Hypothalamus (tissue), 51 donors: ENCODE measurements around the gene HBQ1.
"Not testable (repeated sequence)": the region's sequence is repeated elsewhere in the genome, so short reads cannot be mapped to it uniquely, and the experiment has no call there.

ENCODE experiments used
- DNase-seq, 51 donors: peaks; one replicate each; lab custom pipeline; 2025; lab: John Stamatoyannopoulos, UW

The HBQ1 gene

GRCh38 chr16:194516-194915 is 14.3 kb downstream of the HBQ1 start:
- no peak for DNase-seq

DNA sequence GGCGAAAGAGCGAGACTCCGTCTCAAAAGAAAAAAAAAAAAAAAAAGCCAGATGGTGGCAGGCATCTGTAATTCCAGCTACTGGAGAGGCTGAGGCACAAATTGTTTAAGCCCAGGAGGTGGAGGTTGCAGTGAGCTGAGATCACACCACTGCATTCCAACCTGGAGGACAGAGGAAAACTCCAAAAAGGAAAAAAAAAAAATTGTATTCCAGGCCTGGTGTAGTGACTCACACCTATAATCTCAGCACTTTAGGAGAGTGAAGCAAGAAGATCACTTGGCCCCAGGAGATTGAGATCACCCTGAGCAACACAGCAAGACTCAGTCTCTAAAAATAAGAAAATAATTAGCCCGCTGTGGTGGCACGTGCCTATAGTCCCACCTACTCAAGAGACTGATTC is 20.1 kb downstream of the HBQ1 start:
- no peak for DNase-seq

DNA sequence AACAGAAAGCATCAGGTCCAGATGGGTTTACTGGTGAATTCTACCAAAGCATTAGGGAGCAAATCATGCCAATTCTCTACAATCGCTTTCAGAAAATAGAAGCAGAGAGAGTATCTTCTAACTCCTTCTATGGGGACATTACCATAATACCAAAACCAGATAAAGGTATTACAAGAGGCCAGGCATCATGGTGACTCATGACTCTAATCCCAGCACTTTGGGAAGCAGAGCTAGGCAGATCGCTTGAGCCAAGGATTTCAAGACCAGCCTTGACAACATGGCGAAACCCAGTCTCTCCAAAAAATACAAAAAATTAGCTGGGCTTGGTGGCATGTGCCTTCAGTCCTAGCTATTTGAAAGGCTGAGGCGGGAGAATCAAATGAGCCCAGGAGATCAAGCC is 23.0 kb downstream of the HBQ1 start:
- no peak for DNase-seq

GRCh38 chr16:204046-204445 is 23.8 kb downstream of the HBQ1 start:
- not testable (repeated sequence) for DNase-seq

DNA sequence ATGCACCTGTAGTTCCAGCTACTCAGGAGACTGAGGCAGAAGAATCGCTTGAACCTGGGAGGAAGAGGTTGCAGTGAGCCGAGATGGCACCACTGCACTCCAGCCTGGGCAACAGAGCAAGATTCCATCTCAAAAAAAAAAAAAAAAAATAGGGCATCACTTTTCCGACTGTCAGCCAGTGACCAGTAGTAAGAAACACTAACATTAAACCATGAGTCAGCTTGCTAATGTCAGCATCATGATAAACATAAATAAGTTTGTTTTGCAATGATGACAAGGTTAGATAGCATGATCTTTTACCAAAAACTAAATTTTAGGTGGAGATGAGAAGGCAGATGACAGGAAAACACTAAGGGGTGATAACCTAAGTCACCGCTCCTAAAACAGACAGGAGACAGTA is 29.1 kb downstream of the HBQ1 start:
- DNase-seq, result not testable (repeated sequence)

DNA sequence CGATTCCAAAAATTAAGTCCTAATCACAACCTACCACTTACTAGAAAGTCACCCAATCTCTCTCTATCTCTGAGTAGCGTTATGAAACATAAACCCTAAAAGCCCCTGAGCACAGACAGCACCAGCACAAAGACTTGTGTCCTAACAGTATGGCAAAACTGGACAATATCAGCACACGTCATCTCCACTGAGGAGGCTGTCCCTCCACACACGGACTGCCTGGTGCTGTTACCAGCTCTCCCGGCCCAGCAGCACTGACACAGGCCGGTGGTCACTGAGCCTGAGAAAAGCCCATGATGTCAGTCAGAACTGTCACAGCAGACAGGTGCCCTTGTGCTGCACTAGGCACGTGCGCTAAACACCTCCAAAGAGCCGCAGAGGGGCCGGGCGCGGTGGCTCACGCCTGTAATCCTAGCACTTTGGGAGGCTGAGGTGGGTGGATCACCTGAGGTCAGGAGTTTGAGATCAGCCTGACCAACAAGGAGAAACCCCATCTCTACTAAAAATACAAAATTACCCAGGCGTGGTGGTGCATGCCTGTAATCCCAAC is 31.4 kb downstream of the HBQ1 start:
- not testable (repeated sequence) for DNase-seq

DNA sequence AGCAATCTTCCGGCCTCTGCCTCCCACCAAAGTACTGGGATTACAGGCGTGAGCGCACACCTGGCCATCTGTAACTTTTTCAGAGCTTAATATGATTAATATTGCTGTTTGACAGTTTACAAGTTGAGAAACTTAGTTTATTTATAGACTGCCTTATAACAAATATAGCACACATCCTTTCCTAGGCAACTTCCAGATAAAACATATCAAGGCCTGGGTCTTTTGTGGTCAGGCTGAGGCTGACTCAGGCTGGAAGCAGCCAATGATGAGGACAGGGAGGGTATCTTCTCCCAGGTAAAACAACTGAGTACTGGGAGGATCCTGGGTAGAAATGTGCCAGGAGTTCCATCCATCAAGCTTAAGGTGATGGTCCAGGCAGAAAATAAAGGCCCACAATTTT is 32.7 kb downstream of the HBQ1 start:
- DNase-seq, result no peak

- no peak for DNase-seq
These were observed 39.8 kb downstream of the HBQ1 start for GRCh38 chr16:220021-220420.

GRCh38 chr16:228151-228851 is 48.0 kb downstream of the HBQ1 start:
- no peak for DNase-seq

- DNase-seq, result peak; percentile 56 to 98 (median 84)
These were observed 48.8 kb downstream of the HBQ1 start, which contains the start of gene LUC7L for GRCh38 chr16:228852-229730. LUC7L (minus strand) TSS chr16:229449; CDS start chr16:229339, 110 bp downstream.

DNA sequence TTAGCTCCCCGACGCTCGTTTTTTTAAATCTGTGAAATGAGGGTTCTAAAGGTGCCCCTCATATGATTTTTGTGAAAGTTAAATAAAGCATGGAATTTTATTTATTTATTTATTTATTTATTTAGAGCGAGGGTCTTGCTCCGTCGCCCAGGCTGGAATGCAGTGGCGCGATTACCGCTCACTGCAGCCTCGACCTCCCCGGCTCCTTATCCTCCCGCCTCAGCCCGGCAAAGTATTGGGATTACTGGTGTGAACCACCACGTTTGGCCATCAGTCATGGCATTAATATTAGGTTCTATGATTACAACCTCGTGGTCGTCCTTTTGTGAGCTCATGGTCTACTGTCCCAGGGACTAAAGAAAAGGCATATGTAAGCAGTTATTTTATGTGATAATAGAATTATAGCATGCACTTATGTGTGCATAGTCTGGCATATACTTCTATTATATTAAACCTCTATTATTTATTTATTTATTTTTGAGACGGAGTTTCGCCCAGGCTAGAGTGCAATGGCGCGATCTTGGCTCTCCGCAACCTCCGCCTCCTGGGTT is 49.5 kb downstream of the HBQ1 start:
- no peak for DNase-seq

GRCh38 chr16:230351-230750 is 50.1 kb downstream of the HBQ1 start:
- DNase-seq, result not testable (repeated sequence)
